22Rv1 (cell line): ENCODE data around the gene PCBP2.
"Not testable (repeated sequence)": the region's sequence is repeated elsewhere in the genome, so short reads cannot be mapped to it uniquely, and the experiment has no call there.

ENCODE experiments used
- H3K27ac ChIP-seq: fragments of 450-650 bp; 2 replicates; pipeline ENCODE4 v1.5.1; 2017
- ZFX ChIP-seq: fragments of 450-650 bp; IDR thresholded peaks from 2 replicates; pipeline ENCODE4 v1.6.1; 2017; ENCODE audit warnings: antibody characterized with exemption, borderline replicate concordance
- TF ChIP-seq, protein P1 (sequence below): fragments of 450-650 bp; IDR thresholded peaks from 2 replicates; pipeline ENCODE4 v1.5.1; 2017; ENCODE audit warnings: mild to moderate bottlenecking

PCBP2 gene

GRCh38 chr12:53451661-53452158 is at the start of gene PCBP2:
TSS of gene PCBP2 (plus strand) at chr12:53452102. CDS start at chr12:53454801, 2,699 bp downstream.
- peak within 1 kb of the TSS; percentile 84 for H3K27ac ChIP-seq
- no peak for TF ChIP-seq ZFX
- TF ChIP-seq, protein P1, sequence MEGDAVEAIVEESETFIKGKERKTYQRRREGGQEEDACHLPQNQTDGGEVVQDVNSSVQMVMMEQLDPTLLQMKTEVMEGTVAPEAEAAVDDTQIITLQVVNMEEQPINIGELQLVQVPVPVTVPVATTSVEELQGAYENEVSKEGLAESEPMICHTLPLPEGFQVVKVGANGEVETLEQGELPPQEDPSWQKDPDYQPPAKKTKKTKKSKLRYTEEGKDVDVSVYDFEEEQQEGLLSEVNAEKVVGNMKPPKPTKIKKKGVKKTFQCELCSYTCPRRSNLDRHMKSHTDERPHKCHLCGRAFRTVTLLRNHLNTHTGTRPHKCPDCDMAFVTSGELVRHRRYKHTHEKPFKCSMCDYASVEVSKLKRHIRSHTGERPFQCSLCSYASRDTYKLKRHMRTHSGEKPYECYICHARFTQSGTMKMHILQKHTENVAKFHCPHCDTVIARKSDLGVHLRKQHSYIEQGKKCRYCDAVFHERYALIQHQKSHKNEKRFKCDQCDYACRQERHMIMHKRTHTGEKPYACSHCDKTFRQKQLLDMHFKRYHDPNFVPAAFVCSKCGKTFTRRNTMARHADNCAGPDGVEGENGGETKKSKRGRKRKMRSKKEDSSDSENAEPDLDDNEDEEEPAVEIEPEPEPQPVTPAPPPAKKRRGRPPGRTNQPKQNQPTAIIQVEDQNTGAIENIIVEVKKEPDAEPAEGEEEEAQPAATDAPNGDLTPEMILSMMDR: peak; percentile 99

DNA sequence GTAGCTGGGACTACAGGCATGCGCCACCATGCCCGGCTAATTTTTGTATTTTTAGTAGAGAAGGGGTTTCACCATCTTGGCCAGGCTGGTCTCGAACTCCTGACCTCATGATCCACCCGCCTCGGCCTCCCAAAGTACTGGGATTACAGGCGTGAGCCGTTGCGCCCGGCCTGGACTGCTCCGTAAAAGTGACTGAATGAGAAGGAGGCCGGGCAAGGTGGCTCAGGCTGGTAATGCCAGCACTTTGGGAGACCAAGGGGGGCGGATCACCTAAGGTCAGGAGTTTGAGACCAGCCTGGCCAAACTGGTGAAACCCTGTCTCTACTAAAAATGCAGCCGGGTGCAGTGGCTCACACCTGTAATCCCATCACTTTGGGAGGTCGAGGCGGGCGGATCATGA is 49.6 kb upstream of the PCBP2 start:
- not testable (repeated sequence) for H3K27ac ChIP-seq

- TF ChIP-seq, protein P1: no peak
- 0 out of 2 replicates have a peak overlapping the region, but pooled peaks have one; percentile 21 for H3K27ac ChIP-seq
Measured at GRCh38 chr12:53402871-53403270, 49.0 kb upstream of the PCBP2 start.

- no peak for TF ChIP-seq ZFX
- TF ChIP-seq, protein P1: no peak
- H3K27ac ChIP-seq: no peak overlapping the region
Measured at GRCh38 chr12:53410951-53411350, 41.0 kb upstream of the PCBP2 start.

GRCh38 chr12:53413485-53414204 is 38.3 kb upstream of the PCBP2 start:
- H3K27ac ChIP-seq: no peak overlapping the region
- TF ChIP-seq, protein P1: no peak
- no peak for TF ChIP-seq ZFX

GRCh38 chr12:53414756-53415417 is 37.0 kb upstream of the PCBP2 start:
- TF ChIP-seq, protein P1: no peak
- peak overlapping the region; percentile 42 for H3K27ac ChIP-seq

DNA sequence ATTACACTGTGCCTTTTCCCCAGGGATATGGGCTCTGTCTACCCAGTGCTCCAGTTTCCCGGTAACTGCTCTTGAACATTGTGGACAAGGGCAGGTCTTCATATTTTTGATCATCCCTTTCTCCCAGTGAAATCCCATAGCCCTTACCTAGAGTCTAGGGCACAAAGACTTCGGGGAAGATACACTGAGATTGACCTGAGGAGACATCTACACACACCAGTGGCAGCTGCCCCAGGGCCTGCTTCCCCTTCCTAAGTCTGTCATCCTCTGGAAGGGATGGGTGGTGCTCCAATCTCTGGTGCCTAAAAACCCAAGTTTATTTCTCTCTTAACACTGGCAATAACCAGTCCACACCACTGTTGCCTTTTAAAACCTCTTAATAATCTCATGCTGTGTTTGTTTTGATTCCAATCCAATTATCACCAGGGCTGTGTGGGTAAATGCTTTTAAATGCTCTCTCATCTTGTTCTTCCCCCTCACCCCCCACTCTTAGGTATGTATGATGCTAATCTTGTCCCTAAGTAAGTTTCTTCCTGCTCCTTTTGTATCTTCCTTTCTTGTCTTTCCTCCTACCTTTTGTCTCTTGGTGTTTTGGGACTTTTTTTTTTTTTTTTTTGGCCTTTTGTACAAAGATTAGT is 36.0 kb upstream of the PCBP2 start:
- peak overlapping the region; percentile 42 for H3K27ac ChIP-seq

- peak overlapping the region; percentile 42; the same call in 1 of the 2 replicates for H3K27ac ChIP-seq
Measured at GRCh38 chr12:53417291-53417816, 34.5 kb upstream of the PCBP2 start.
